ENCODE measurements around the gene SIM2.

The SIM2 gene

GRCh38 chr21:36732217-36732616 is 33.3 kb downstream of the SIM2 start:
- no peak overlapping the region for H3K4me3 ChIP-seq (ENCODE audit: low read depth, low read length)
- DNase-seq (ENCODE audit: low read depth), result no peak
- TF ChIP-seq CTCF (conservative IDR thresholded peaks at IDR 0.05; ENCODE audit: low read depth, low read length), result no peak

- DNase-seq (ENCODE audit: low read depth), result no peak
- no peak overlapping the region for H3K4me3 ChIP-seq (ENCODE audit: low read depth, low read length)
- TF ChIP-seq CTCF (conservative IDR thresholded peaks at IDR 0.05; ENCODE audit: low read depth, low read length), result no peak
Observed at GRCh38 chr21:36732761-36733160, 33.8 kb downstream of the SIM2 start.

GRCh38 chr21:36733857-36734256 is 34.9 kb downstream of the SIM2 start:
- no peak for TF ChIP-seq CTCF (conservative IDR thresholded peaks at IDR 0.05; ENCODE audit: low read depth, low read length)
- DNase-seq (ENCODE audit: low read depth), result no peak
- H3K4me3 ChIP-seq (ENCODE audit: low read depth, low read length), result no peak overlapping the region

GRCh38 chr21:36734367-36735200 is 35.7 kb downstream of the SIM2 start:
- no peak overlapping the region for H3K4me3 ChIP-seq (ENCODE audit: low read depth, low read length)
- no peak for TF ChIP-seq CTCF (conservative IDR thresholded peaks at IDR 0.05; ENCODE audit: low read depth, low read length)
- DNase-seq (ENCODE audit: low read depth), result no peak

GRCh38 chr21:36735201-36735515 is 36.2 kb downstream of the SIM2 start:
- H3K4me3 ChIP-seq (ENCODE audit: low read depth, low read length), result no peak overlapping the region
- TF ChIP-seq CTCF (conservative IDR thresholded peaks at IDR 0.05; ENCODE audit: low read depth, low read length), result no peak
- DNase-seq (ENCODE audit: low read depth), result no peak

GRCh38 chr21:36735724-36736320 is 36.9 kb downstream of the SIM2 start:
- no peak for DNase-seq (ENCODE audit: low read depth)
- H3K4me3 ChIP-seq (ENCODE audit: low read depth, low read length), result no peak overlapping the region
- no peak for TF ChIP-seq CTCF (conservative IDR thresholded peaks at IDR 0.05; ENCODE audit: low read depth, low read length)
